Small intestine (tissue), 7 donors: ENCODE results near the gene TXN2. TPM values are rescaled to one million over a fixed set of nuclear protein-coding genes. Genes with fewer than 3 reads are reported as not detected.
"Not testable (repeated sequence)": the region's sequence is repeated elsewhere in the genome, so short reads cannot be mapped to it uniquely, and the experiment has no call there.

Experiments
- DNase-seq, 2 donors: peaks; one replicate each; pipeline versions ENCODE4 v3.0.0 to v3.0.0-alpha.2; 2013
- FAIRE-seq: peaks from 2 replicates; lab custom pipeline; 2012; peaks lifted over from hg19 to GRCh38; lab: Jason Lieb, UNC
- H3K27ac ChIP-seq, 3 donors: one replicate each; pipeline ENCODE4 v1.5.1; 2013; ENCODE audit warnings: low read length in 2 of 3, mild to moderate bottlenecking in 2 of 3, control low read depth in 1 of 3, inconsistent platforms in 1 of 3, low read depth in 1 of 3, moderate library complexity in 1 of 3
- H3K27me3 ChIP-seq, 3 donors: one replicate each; pipeline ENCODE4 v1.6.1; 2013; ENCODE audit warnings: low read length in 3 of 3, inconsistent platforms in 1 of 3; ENCODE audit not compliant: control insufficient read depth in 3 of 3, insufficient read depth in 3 of 3
- H3K36me3 ChIP-seq, 3 donors: one replicate each; pipeline ENCODE4 v1.6.1; 2013; ENCODE audit warnings: low read length in 3 of 3, inconsistent platforms in 1 of 3, low read depth in 1 of 3, mild to moderate bottlenecking in 1 of 3, moderate library complexity in 1 of 3; ENCODE audit not compliant: control insufficient read depth in 3 of 3, insufficient read depth in 2 of 3
- H3K4me1 ChIP-seq, 3 donors: one replicate each; pipeline ENCODE4 v1.6.1; 2013; ENCODE audit warnings: low read length in 2 of 3, inconsistent platforms in 1 of 3, low read depth in 1 of 3, mild to moderate bottlenecking in 1 of 3, moderate library complexity in 1 of 3; ENCODE audit not compliant: control insufficient read depth in 3 of 3, insufficient read depth in 2 of 3
- H3K4me3 ChIP-seq, 3 donors: one replicate each; pipeline ENCODE4 v1.5.1; 2013; ENCODE audit warnings: low read length in 3 of 3, control low read depth in 1 of 3, inconsistent platforms in 1 of 3, low read depth in 1 of 3, mild to moderate bottlenecking in 1 of 3, moderate library complexity in 1 of 3
- H3K9me3 ChIP-seq, 2 donors: one replicate each; pipeline ENCODE4 v1.6.1; 2013; ENCODE audit warnings: low read depth in 1 of 2, low read length in 1 of 2; ENCODE audit not compliant: control insufficient read depth in 2 of 2, insufficient read depth in 1 of 2
- WGBS, 3 donors: extraction: QIAGEN DNeasy Blood & Tissue Kit; methylation state at CpG; one replicate each; pipeline ENCODE4 v1.1.7; 2013; 5-methylcytosine and 5-hydroxymethylcytosine counted together
- polyA plus RNA-seq, 4 donors: library from polyadenylated mRNA; stranded (reverse) in 3 of 4; unstranded in 1 of 4; fragments of 200-250 nt in 3 of 4; fragments of 120-200 nt in 1 of 4; gene quantifications; one replicate each; pipeline versions ENCODE4 v1.2.1 to v1.2.3, GENCODE V29; 2013
- donor health status: healthy with polysubstance abuse.
- donor health status: control.
- donor health status: control.
- donor health status: Bipolar disorder and iron deficiency.
- donor health status: healthy.

Gene TXN2
- polyA plus RNA-seq, 4 donors: 86.0 to 209 (median 182) TPM

DNA sequence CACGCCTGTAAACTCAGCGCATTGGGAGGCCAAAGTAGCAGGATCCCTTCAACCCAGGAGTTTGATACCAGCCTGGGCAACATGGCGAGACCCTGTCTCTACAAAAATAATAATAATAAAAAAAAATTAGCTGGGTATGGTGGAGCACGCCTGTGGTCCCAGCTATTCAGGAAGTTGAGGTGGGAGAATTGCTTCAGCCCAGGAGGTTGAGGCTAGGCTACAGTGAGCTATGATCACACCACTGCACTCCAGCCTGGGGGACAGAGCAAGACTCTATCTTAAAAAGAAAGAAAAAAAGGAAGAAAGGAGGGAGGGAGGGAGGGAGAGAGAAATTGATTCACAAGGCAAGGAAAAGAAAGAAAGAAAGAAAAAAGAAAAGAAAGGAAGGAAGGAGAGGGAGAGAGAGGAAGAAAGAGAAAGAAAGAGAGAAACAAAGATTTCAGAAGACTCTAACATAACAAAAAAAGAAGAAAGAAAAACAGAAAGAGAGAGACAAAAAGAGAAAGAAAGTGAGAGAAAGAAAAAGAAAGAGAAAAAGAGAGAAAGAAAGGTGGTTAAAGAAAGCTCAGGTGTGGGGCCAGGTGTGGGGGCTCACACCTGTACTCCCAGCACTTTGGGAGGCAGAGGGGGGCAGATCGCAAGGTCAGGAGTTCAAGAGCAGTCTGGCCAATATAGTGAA lies 56.4 kb downstream of the TXN2 start:
- Histone ChIP-seq H3K27me3 (no peaks in the 10 kb centered on the region), H3K4me1 (peaks cover 3 to 40% (median 7%) of the 10 kb centered on the region in 3 donors), H3K4me3 (no peak overlapping the region), H3K27ac (peak overlapping the region in 1 of 3 donors; percentile 45), H3K36me3 (no peaks in the 10 kb centered on the region), H3K9me3 (peaks cover 0 to 7% of the 10 kb centered on the region in 2 donors)
- DNase-seq: no peak
- 90 to 92% (median 92%) methylated on average over 5 of the region's 5 CpGs for WGBS, 3 donors
- FAIRE-seq: no peak

DNA sequence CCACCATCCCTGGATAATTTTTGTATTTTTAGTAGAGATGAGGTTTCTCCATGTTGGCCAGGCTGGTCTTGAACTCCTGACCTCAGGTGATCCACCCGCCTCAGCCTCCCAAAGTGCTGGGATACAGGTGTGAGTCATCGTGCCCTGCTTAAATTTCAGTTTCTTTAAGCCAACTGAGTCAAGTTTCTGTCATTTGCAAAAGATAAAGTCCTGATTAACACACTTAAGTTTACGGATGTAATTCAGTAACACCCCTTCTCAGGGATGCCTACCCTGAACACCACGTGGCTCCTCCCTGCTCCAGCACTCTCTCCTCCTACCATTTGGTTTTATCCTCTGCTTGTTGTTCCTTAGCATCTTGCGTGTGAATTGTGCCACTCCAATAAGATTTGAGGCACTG lies 57.0 kb downstream of the TXN2 start:
- not testable (repeated sequence) for FAIRE-seq, H3K36me3 ChIP-seq, H3K4me3 ChIP-seq, H3K27me3 ChIP-seq, H3K9me3 ChIP-seq, DNase-seq
- 64 to 74% (median 69%) methylated on average over 5 of the region's 5 CpGs for WGBS, 3 donors
- peak overlapping the region in 1 of 3 donors; percentile 45 for H3K27ac ChIP-seq
- peaks cover 3 to 43% (median 7%) of the 10 kb centered on the region in 3 donors for H3K4me1 ChIP-seq

DNA sequence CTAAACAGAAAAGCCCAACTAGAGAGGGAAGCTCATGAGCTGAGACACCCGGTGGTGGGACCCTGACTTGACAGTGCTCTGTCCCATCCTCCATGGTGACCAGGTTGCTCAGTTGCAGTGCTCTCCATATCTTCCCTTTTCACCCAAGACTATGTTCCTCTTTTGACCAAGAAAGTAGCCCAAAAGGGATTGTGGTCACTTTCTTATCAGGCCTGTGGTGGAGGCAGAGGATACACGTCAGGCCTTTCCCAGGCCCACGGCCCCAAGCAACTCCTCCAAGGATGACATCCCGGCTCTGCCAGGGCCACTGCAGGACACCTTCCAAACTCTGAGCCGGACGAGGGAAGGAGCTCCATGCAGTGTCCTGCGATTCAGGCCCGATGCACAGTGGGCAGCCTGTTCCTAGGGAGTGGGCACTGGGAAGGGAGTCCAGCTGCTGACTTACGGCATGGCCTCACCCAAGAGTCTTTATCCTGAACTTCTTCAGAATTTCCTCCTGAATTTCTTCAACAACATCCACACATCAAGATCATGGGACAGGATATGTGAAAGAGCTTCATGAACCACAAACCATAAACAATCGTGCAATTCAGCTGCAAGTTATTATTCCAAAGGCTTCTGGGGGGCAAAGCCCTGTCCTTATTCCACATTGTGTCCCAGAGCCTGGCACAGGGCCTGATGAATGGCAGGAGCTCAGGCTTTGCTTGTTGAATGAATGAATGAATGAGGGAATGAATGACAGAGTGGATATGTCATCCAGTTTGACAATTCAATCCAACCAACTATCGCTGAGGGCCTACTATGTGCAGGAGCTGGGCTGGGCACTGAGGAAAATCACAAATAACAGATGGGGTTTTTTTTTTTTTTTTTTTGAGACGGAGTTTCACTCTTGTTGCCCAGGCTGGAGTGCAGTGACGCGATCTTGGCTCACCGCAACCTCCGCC lies 57.7 kb downstream of the TXN2 start:
- Histone ChIP-seq H3K27me3 (no peaks in the 10 kb centered on the region), H3K4me1 (peaks cover 3 to 48% (median 7%) of the 10 kb centered on the region in 3 donors), H3K4me3 (no peak overlapping the region), H3K27ac (peak overlapping the region in 1 of 3 donors; percentile 19), H3K9me3 (peaks cover 0 to 8% of the 10 kb centered on the region in 2 donors), H3K36me3 (no peaks in the 10 kb centered on the region)
- FAIRE-seq: no peak
- WGBS, 3 donors: 82 to 90% (median 84%) methylated on average over 12 to 15 of the region's 16 CpGs
- no peak for DNase-seq

DNA sequence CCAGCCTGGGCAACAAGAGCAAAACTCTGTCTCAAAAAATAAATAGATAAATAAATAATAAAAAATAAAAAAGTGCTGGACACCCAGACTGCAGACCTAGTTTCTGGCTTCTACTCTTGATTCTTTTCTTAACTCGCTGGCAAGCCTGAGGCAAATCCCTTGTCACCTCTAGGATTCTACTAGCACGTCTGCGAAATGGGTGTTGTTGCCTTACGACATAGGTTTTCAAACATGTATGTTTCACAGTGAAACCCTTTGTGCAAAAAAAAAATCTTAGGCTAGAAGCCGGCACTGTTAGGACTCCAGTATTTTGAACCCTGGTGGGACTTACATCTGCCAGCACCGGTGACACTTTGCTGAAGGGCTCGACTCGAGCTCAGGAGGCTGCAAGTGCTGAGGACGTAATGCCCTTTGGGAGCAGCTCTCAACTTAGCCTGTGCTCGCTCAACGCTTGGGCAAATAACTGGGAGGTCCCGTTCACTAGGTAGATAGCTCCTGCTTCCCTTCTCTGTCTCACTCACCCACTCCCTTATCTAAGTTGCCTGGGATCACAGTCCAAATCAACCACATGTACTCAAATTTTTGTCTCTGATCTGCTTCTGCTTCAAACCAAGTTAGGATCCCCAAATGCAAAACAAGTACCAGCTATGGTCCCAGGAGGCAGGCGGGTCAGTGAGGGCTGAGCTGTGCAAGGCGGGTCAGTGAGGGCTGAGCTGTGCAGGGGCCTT lies 59.0 kb downstream of the TXN2 start:
- Histone ChIP-seq H3K9me3 (peaks cover 0 to 6% of the 10 kb centered on the region in 2 donors), H3K27ac (peak overlapping the region in 2 of 3 donors; percentile 24 to 36), H3K4me1 (peaks cover 3 to 52% (median 7%) of the 10 kb centered on the region in 3 donors), H3K36me3 (no peaks in the 10 kb centered on the region), H3K4me3 (no peak overlapping the region), H3K27me3 (no peaks in the 10 kb centered on the region)
- 43 to 74% (median 53%) methylated on average over 14 of the region's 14 CpGs for WGBS, 3 donors
- peak; percentile 59 to 68 for DNase-seq
- no peak for FAIRE-seq

GRCh38 chr22:36419912-36420882 lies 61.2 kb downstream of the TXN2 start:
- peak overlapping the region in 1 of 3 donors; percentile 27 for H3K4me3 ChIP-seq
- H3K27me3 ChIP-seq: no peaks in the 10 kb centered on the region
- DNase-seq (peak; percentile 76 to 77), FAIRE-seq (no peak)
- peak overlapping the region; percentile 85 to 93 (median 93) for H3K27ac ChIP-seq
- H3K36me3 ChIP-seq: peaks cover 0 to 2% (median 0%) of the 10 kb centered on the region in 3 donors
- peaks cover 2 to 48% (median 7%) of the 10 kb centered on the region in 3 donors for H3K4me1 ChIP-seq
- 17 to 45% (median 33%) methylated on average over 21 of the region's 21 CpGs for WGBS, 3 donors
- H3K9me3 ChIP-seq: peaks cover 0 to 3% of the 10 kb centered on the region in 2 donors

DNA sequence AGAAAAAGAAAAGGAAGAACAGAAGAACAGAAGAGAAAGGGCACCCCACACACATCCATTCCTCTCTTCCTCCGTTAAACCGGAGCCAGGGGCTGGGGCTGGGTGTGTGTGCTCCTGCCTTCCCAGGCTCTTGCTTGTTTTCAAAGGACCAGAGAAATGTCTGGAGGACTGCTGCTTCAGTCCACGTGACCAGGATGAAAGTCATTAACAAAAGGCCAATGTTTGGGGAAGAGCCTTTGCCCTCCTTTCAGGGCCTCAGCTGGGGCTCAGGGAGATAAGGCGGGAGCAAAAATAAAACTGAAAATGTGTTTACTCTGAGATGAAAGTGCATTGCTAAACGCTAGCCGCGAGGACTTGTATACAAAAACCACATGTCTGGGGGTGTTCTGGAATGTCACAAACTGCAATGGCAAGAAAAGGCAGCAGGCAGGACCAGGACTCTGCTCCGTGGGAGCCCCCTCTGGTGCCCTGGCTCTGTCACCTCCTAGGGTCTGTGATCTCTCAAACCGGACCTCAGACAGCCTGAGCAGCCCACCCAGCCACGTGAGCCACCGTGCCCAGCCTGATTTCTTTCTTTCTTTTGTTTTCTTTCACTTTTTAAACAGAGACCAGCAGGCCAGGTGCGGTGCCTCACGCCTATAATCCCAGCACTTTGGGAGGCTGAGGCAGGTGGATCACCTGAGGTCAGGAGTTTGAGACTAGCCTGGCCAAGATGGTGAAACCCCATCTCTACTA lies 62.1 kb downstream of the TXN2 start:
- DNase-seq: peak; percentile 87 to 92
- peak overlapping the region; percentile 85 to 93 (median 93) for H3K27ac ChIP-seq
- 2 to 14% (median 2%) methylated on average over 13 of the region's 13 CpGs for WGBS, 3 donors
- H3K36me3 ChIP-seq: peaks cover 0 to 2% (median 0%) of the 10 kb centered on the region in 3 donors
- H3K27me3 ChIP-seq: no peaks in the 10 kb centered on the region
- peaks cover 0 to 3% of the 10 kb centered on the region in 2 donors for H3K9me3 ChIP-seq
- H3K4me3 ChIP-seq: peak overlapping the region in 2 of 3 donors; percentile 27 to 29
- no peak for FAIRE-seq
- peaks cover 2 to 48% (median 7%) of the 10 kb centered on the region in 3 donors for H3K4me1 ChIP-seq

DNA sequence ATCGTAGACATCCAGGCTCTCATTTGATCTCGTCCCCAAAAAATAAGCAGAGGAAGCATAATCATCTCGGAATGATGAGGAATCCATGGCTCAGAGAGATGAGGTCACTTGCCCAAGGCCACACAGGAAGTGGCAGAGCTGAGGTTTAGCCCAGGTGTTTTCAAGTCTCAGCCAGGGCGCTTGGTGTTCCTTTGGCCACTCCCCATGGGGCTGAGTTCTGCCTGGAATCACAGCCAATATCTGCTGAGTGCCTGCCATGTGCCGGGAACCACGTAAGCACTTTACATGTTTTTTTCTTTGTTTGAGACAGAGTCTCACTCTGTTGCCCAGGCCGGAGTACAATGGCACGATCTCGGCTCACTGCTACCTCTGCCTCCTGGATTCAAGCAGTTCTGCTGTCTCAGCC lies 64.2 kb downstream of the TXN2 start:
- WGBS, 3 donors: 21 to 47% (median 32%) methylated on average over 9 of the region's 9 CpGs
- Histone ChIP-seq H3K4me3 (no peak overlapping the region), H3K36me3 (peaks cover 0 to 2% (median 0%) of the 10 kb centered on the region in 3 donors), H3K4me1 (peaks cover 0 to 35% (median 5%) of the 10 kb centered on the region in 3 donors), H3K27ac (peak overlapping the region; percentile 47 to 69 (median 60)), H3K9me3 (peaks cover 0 to 3% of the 10 kb centered on the region in 2 donors), H3K27me3 (no peaks in the 10 kb centered on the region)
- FAIRE-seq (no peak), DNase-seq (peak in 1 of 2 donors; percentile 93)
